Pancreas (tissue), 10 donors: ENCODE data around the gene VAV2. TPM values are rescaled to one million over a fixed set of nuclear protein-coding genes. Genes with fewer than 3 reads are reported as not detected.

Experiments used
- ATAC-seq, 4 donors: fragments of 200-7000 bp; cut with Tn5 transposase; one replicate each; pipeline versions ENCODE4 v1.8.0 to v1.9.1; 2020; ENCODE audit warnings: mild to moderate bottlenecking in 4 of 4, moderate library complexity in 4 of 4
- DNase-seq, 6 donors: peaks; one replicate each; pipeline ENCODE4 v3.0.0-alpha.2; 2020
- FAIRE-seq: peaks from 2 replicates; lab custom pipeline; 2012; peaks lifted over from hg19 to GRCh38; lab: Jason Lieb, UNC
- H3K27ac ChIP-seq, 4 donors: fragments of 200-600 bp; sonication (generic); 1 replicate in 3 of 4; 2 replicates in 1 of 4; pipeline versions ENCODE4 v1.5.0 to v1.8.0; 2020
- H3K27me3 ChIP-seq, 4 donors: fragments of 200-600 bp; one replicate each; pipeline ENCODE4 v1.8.0; 2021
- H3K36me3 ChIP-seq, 3 donors: fragments of 200-600 bp; sonication (generic) in 1 of 3; one replicate each; pipeline versions ENCODE4 v1.5.0 to v1.8.0; 2020 to 2021
- H3K4me1 ChIP-seq, 3 donors: fragments of 200-600 bp; one replicate each; pipeline ENCODE4 v1.8.0; 2021
- H3K4me3 ChIP-seq, 4 donors: fragments of 200-600 bp; sonication (generic) in 2 of 4; one replicate each; pipeline versions ENCODE4 v1.5.0 to v1.8.0; 2020 to 2021
- H3K9me3 ChIP-seq, 4 donors: fragments of 200-600 bp; one replicate each; pipeline ENCODE4 v1.8.0; 2021
- CTCF ChIP-seq, 4 donors: fragments of 200-600 bp; sonication (generic) in 3 of 4; IDR thresholded peaks; one replicate each; pipeline versions ENCODE4 v1.5.0 to v1.8.0; 2021; ENCODE audit warnings: antibody characterized with exemption in 4 of 4
- WGBS, 2 donors: extraction: QIAGEN DNeasy Blood & Tissue Kit; methylation state at CpG; one replicate each; pipeline ENCODE4 v1.1.7; 2013; 5-methylcytosine and 5-hydroxymethylcytosine counted together
- intact Hi-C, 3 donors: fragments of 100-400 bp; cut with DNase I; formaldehyde crosslinking; loops; one replicate each; pipeline versions ENCODE4 v1.11.1 to v1.14.2; 2022
- polyA plus RNA-seq, 2 donors: library from polyadenylated mRNA; stranded (reverse); fragments of 200-250 nt; gene quantifications; one replicate each; pipeline ENCODE4 v1.2.3, GENCODE V29; 2013
- total RNA-seq, 6 donors: library from RNA; stranded (reverse); fragmentation: NEBNext Ultra II Directional in 4 of 6; extraction: Animal tissue kit (Norgen Biotek cat#: 25700) in 4 of 6; gene quantifications; one replicate each; pipeline versions ENCODE4 v1.2.1 to v1.2.4, GENCODE V29; 2021 to 2023
- donor health status: healthy with polysubstance abuse.
- donor health status: DM: no; HTN: no; CAD: no; lungs with moderate emphysema.
- donor health status: DM: no; HTN: no; CAD: no.
- donor health status: control.
- donor health status: control.
- donor health status: Bipolar disorder and iron deficiency.
- donor health status: DM: yes; HTN: yes; CAD: no.
- donor health status: DM: no; HTN: no; CAD: no.
- donor health status: DM: no; HTN: no; CAD: no.
- donor health status: DM: yes; HTN: yes; CAD: no.

VAV2 gene
- total and polyA plus RNA-seq, 8 donors = 20.5 to 41.0 (median 33.6) TPM

DNA sequence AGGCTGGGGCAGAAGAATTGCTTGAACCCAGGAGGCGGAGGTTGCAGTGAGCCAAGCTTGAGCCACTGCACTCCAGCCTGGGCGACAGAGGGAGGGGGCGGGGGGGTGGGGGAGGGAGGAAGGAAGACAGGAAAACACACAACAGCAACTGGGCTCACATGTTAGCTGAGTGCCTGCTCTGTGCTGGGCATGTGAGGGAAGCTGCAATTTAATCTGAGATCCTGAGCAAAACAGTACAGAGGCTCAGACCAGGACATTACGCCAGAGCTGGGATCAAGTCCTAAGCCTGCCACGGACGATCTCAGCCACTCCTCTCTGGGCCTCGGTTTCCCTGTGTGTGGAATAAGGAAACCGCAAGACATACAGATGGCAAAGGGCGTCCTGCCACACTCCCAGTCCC is 119.1 kb downstream of the VAV2 start:
- Histone ChIP-seq H3K36me3 (no peaks in the 10 kb centered on the region), H3K4me1 (peaks cover 0 to 7% (median 0%) of the 10 kb centered on the region in 3 donors), H3K4me3 (no peak overlapping the region), H3K27ac (no peak overlapping the region), H3K27me3 (no peaks in the 10 kb centered on the region), H3K9me3 (no peaks in the 10 kb centered on the region)
- intact Hi-C loops = no loop called here
- no peak for TF ChIP-seq CTCF (IDR thresholded peaks at IDR 0.05)
- DNase-seq = no peak
- no peak for ATAC-seq
- 90 to 98% methylated on average over 9 of the region's 9 CpGs for WGBS, 2 donors
- no peak for FAIRE-seq

DNA sequence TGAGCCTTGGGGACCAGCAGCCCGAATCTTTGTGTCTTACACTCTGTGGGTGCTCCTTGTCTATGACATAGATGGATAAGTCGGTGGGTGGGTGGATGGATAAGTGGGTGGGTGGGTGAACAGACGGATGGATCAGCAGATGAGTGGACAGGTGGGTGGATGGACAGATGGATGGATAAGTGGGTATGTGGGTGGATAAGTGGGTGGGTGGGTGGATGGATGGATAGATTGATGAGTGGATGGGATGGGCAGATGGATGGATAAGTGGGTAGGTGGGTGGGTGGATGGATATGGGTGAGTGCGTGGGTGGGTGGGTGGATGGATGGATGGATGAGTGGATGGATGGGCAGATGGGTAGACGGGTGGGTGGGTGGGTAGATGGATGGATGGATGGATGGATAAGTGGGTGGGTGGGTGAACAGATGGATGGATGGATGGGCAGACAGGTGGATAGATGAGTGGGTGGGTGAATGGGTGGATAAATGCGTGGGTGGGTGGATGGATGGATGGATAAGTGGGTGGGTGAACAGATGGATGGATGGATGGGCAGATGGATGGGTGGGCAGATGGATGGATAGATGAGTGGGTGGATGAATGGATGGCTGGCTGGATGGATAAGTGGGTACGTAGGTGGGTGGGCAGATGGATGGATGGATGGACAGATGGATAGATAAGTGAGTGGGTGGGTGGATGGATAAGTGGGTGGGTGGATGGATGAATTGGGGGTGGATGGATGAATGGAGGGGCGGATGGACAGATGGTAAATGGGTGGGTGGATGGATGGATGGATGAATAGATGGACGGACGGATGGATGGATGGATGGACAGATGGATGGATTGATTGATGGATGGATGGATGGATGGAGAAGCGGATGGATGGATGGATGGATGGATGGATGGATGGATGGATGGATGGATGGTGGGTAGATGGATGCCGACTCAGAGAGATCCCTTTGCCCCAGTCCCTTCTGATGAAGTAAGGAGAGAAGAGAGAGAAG is 121.2 kb downstream of the VAV2 start:
- Histone ChIP-seq H3K36me3 (no peaks in the 10 kb centered on the region), H3K27ac (no peak overlapping the region), H3K4me1 (peaks cover 0 to 7% (median 0%) of the 10 kb centered on the region in 3 donors), H3K9me3 (no peaks in the 10 kb centered on the region), H3K4me3 (no peak overlapping the region), H3K27me3 (no peaks in the 10 kb centered on the region)
- ATAC-seq (no peak), DNase-seq (no peak), FAIRE-seq (no peak)
- TF ChIP-seq CTCF (IDR thresholded peaks at IDR 0.05) = no peak
- 94 to 95% methylated on average over 12 of the region's 12 CpGs for WGBS, 2 donors
- intact Hi-C loops = no loop called here

DNA sequence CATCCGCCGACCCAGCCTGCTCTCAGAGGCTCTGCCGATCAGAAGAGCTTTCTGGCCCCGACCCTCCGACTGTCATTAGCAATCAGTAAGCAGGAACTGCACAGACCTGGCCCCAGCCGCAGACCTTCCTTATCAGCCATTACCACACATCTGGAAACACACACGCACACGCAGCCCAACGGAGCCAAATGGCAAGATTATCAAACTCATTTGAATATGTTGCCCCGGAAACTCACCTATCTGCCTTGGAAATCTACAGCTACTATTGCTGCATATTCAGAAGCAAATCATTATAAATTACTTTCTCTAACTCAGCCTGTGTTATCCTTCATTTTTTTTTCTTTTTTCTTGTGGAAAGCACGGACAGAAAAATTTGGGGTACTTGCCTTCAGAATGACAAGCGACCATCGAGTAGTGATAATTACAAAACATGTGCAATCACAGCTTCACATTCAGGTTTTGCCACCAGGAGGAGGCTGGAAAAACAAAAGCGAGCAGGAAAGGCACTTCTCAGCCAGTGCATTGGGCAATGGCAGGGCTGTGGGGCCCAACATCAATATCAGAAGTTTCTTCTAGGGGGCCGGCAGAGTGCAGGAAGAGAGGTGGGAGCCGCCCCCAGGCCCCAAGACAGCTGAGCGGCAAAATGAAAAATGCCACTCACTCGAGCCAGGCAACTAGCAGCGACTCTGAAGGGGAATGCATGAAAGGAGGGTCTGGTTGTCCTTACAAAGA is 122.3 kb downstream of the VAV2 start:
- ATAC-seq (peak in 3 of 4 donors; percentile 16 to 47 (median 26)), DNase-seq (no peak), FAIRE-seq (no peak)
- peaks cover 0 to 7% (median 0%) of the 10 kb centered on the region in 3 donors for H3K4me1 ChIP-seq
- TF ChIP-seq CTCF (IDR thresholded peaks at IDR 0.05) = no peak
- H3K4me3 ChIP-seq = no peak overlapping the region
- intact Hi-C loops = no loop called here
- H3K27ac ChIP-seq = no peak overlapping the region
- no peaks in the 10 kb centered on the region for H3K27me3 ChIP-seq
- H3K9me3 ChIP-seq = no peaks in the 10 kb centered on the region
- WGBS, 2 donors = 44 to 45% methylated on average over 19 of the region's 19 CpGs
- H3K36me3 ChIP-seq = no peaks in the 10 kb centered on the region

DNA sequence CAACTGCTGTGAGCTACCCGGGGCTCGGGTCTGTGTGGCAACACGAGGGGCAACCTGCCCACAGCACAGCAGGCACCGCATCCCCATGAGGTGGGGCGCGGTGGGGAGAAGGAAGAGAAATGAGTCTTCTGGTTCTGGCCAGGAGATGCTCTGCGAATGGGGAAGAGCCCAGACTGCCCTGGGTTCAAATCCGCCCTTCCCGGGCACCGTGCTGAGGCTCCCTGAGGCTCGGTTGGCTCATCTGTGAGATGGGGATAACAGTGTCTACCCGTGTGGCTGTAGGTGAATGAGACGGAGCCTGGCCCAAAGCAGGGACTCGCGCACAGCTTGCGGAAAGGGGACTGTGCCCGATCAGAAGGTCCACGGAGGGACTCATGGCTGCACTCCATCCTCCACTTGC is 123.9 kb downstream of the VAV2 start:
- Histone ChIP-seq H3K36me3 (no peaks in the 10 kb centered on the region), H3K4me3 (no peak overlapping the region), H3K27ac (no peak overlapping the region), H3K27me3 (no peaks in the 10 kb centered on the region), H3K9me3 (no peaks in the 10 kb centered on the region), H3K4me1 (peaks cover 0 to 7% (median 0%) of the 10 kb centered on the region in 3 donors)
- no peak for ATAC-seq
- no peak for TF ChIP-seq CTCF (IDR thresholded peaks at IDR 0.05)
- intact Hi-C loops = no loop called here
- no peak for FAIRE-seq
- 89 to 93% methylated on average over 18 of the region's 18 CpGs for WGBS, 2 donors
- DNase-seq = no peak
